HepG2 (cell line): ENCODE measurements around the gene RTEL1. TPM values are rescaled to one million over a fixed set of nuclear protein-coding genes. Genes with fewer than 3 reads are reported as not detected.

Experiments
- ATAC-seq: fragments of 200-7000 bp; cut with Tn5 transposase; 3 replicates; pipeline ENCODE4 v1.9.1; 2020; ENCODE audit warnings: mild to moderate bottlenecking, moderate library complexity
- BruUV-seq: library from RNA; stranded (reverse); fragments of 400-500 nt; replicated peaks from 2 replicates; lab custom pipeline; 2021; lab: Mats Ljungman, UMichigan
- CTCF ChIA-PET: fragments of 300-600 bp; formaldehyde crosslinking; extraction: SDS; loops from one replicate; lab custom pipeline; 2021; ENCODE audit warnings: low total read pairs, inconsistent platforms, low intra/inter-chr PET ratio; lab: Yijun Ruan, JAX
- POLR2A ChIA-PET: fragments of 350-600 bp; sonication (Branson Sonifier 250); formaldehyde crosslinking; loops from one replicate; lab custom pipeline; 2020; ENCODE audit warnings: antibody characterized with exemption, inconsistent platforms; lab: Yijun Ruan, JAX
- DNase-seq: peaks from one replicate; pipeline ENCODE4 v3.0.0-alpha.2; 2015; ENCODE audit warnings: low spot score
- FAIRE-seq: peaks from 3 replicates; lab custom pipeline; 2011; peaks lifted over from hg19 to GRCh38; lab: Jason Lieb, UNC
- H2AFZ ChIP-seq: one replicate; pipeline ENCODE4 v1.6.1; 2011; ENCODE audit warnings: low read length, inconsistent platforms
- H3K27ac ChIP-seq: fragments of 300-600 bp; 3 replicates; pipeline ENCODE4 v1.8.0; 2011; ENCODE audit warnings: mixed run types, mild to moderate bottlenecking, mixed read lengths, low read length, inconsistent platforms; ENCODE audit not compliant: insufficient read depth; ENCODE audit errors: extremely low read length
- H3K27me3 ChIP-seq, 2 experiments: fragments of 200-600 bp in 1 of 2; 2 replicates in 1 of 2; 3 replicates in 1 of 2; pipeline versions ENCODE4 v1.6.0 to v1.8.0; 2011; ENCODE audit warnings: low read length in 2 of 2, mild to moderate bottlenecking in 2 of 2, moderate library complexity in 2 of 2, inconsistent platforms in 1 of 2; ENCODE audit not compliant: insufficient read depth in 2 of 2, control insufficient read depth in 1 of 2
- H3K36me3 ChIP-seq, 2 experiments: fragments of 200-600 bp in 1 of 2; replicated peaks in 1 of 2; 2 replicates in 1 of 2; 3 replicates in 1 of 2; pipeline versions ENCODE4 v1.5.1 to v1.8.0; 2011; ENCODE audit warnings: low read length in 2 of 2, inconsistent platforms in 1 of 2; ENCODE audit not compliant: insufficient read depth in 2 of 2, control insufficient read depth in 1 of 2
- H3K4me1 ChIP-seq: 2 replicates; pipeline ENCODE4 v1.5.1; 2012; ENCODE audit warnings: low read length, inconsistent platforms; ENCODE audit not compliant: insufficient read depth
- H3K4me2 ChIP-seq: 2 replicates; pipeline ENCODE4 v1.6.0; 2011; ENCODE audit warnings: low read depth, low read length, inconsistent platforms
- H3K4me3 ChIP-seq, 3 experiments: fragments of 200-600 bp in 1 of 3; sonication (generic), shearing (Covaris generic) in 1 of 3; replicated peaks in 1 of 3; 2 replicates each; pipeline ENCODE4 v1.5.1; 2011 to 2016; ENCODE audit warnings: low read length in 3 of 3, inconsistent platforms in 2 of 3, low read depth in 2 of 3, mild to moderate bottlenecking in 2 of 3, control low read depth in 1 of 3, mixed read lengths in 1 of 3; ENCODE audit not compliant: insufficient read depth in 1 of 3
- H3K79me2 ChIP-seq: one replicate; pipeline ENCODE4 v1.6.1; 2011; ENCODE audit warnings: low read length, inconsistent platforms; ENCODE audit not compliant: insufficient read depth
- H3K9ac ChIP-seq: 2 replicates; pipeline ENCODE4 v1.6.0; 2011; ENCODE audit warnings: mild to moderate bottlenecking, low read depth, low read length, inconsistent platforms; ENCODE audit not compliant: insufficient read depth
- H3K9me3 ChIP-seq: 2 replicates; pipeline ENCODE4 v1.5.1; 2012; ENCODE audit warnings: mild to moderate bottlenecking, low read length
- H4K20me1 ChIP-seq: 2 replicates; pipeline ENCODE4 v1.6.0; 2011; ENCODE audit warnings: inconsistent platforms, mild to moderate bottlenecking, low read length, moderate library complexity; ENCODE audit not compliant: insufficient read depth
- ARID2 ChIP-seq: sonication (generic); formaldehyde crosslinking; IDR thresholded peaks from 2 replicates; pipeline ENCODE4 v1.8.1; 2022; ENCODE audit warnings: mild to moderate bottlenecking, missing genetic modification reagents, borderline replicate concordance
- KDM5B ChIP-seq: sonication (generic); formaldehyde crosslinking; IDR thresholded peaks from 2 replicates; pipeline ENCODE4 v1.4.0; 2020; ENCODE audit warnings: missing genetic modification reagents, mild to moderate bottlenecking, borderline replicate concordance
- PCBP1 ChIP-seq: fragments of 200-400 bp; formaldehyde crosslinking; IDR thresholded peaks from 2 replicates; pipeline ENCODE4 v1.6.1; 2017; ENCODE audit warnings: mild to moderate bottlenecking, low read depth, low read length, borderline replicate concordance
- ZIK1 ChIP-seq: sonication (generic); formaldehyde crosslinking; IDR thresholded peaks from 2 replicates; pipeline ENCODE4 v1.5.0; 2020; ENCODE audit warnings: mild to moderate bottlenecking, low read depth, missing genetic modification reagents, borderline replicate concordance
- ZNF235 ChIP-seq: sonication (generic); formaldehyde crosslinking; IDR thresholded peaks from 2 replicates; pipeline ENCODE4 v1.8.1; 2023; ENCODE audit warnings: mild to moderate bottlenecking, missing genetic modification reagents, borderline replicate concordance
- ZNF280B ChIP-seq: sonication (generic); formaldehyde crosslinking; IDR thresholded peaks from 2 replicates; pipeline ENCODE4 v1.5.0; 2020; ENCODE audit warnings: missing genetic modification reagents, mild to moderate bottlenecking, borderline replicate concordance
- ZNF317 ChIP-seq: sonication (generic); formaldehyde crosslinking; IDR thresholded peaks from 2 replicates; pipeline ENCODE4 v1.5.0; 2020; ENCODE audit warnings: mild to moderate bottlenecking, missing genetic modification reagents
- ZNF451 ChIP-seq: sonication (generic); formaldehyde crosslinking; IDR thresholded peaks from 2 replicates; pipeline ENCODE4 v1.5.0; 2020; ENCODE audit warnings: mild to moderate bottlenecking, missing genetic modification reagents
- WGBS: methylation state at CpG from one replicate; pipeline ENCODE4 v1.1.6; 2017; ENCODE audit warnings: low lambda C conversion rate; 5-methylcytosine and 5-hydroxymethylcytosine counted together
- in situ Hi-C: cut with HindIII; loops from 2 replicates; pipeline ENCODE4 v1.10.0; 2017; ENCODE audit warnings: low pct_unique_long_range_greater_than_20kb; ENCODE audit not compliant: extremely low pct_ligation_motif_present
- intact Hi-C: fragments of 100-400 bp; cut with micrococcal nuclease; formaldehyde crosslinking; loops from one replicate; pipeline ENCODE4 v1.10.0; 2022; ENCODE audit not compliant: unreplicated experiment
- polyA plus RNA-seq, 8 experiments: library from polyadenylated mRNA; depleted of rRNA in 3 of 8; stranded (reverse) in 7 of 8; unstranded in 1 of 8; fragments of >200 nt; fragmentation: Illumina TruSeq in 4 of 8; extraction: Trizol in 4 of 8; gene quantifications; 2 replicates each; pipeline versions ENCODE4 v1.2.1 to v1.2.3, GENCODE V29; 2011 to 2016; ENCODE audit warnings: low read depth in 4 of 8, missing spikeins in 1 of 8, mixed read lengths in 1 of 8; ENCODE audit not compliant: insufficient read depth in 1 of 8
- total RNA-seq, 5 experiments: library from RNA; depleted of rRNA; stranded (reverse); fragments of >200 nt; fragmentation: Illumina TruSeq; extraction: Trizol; gene quantifications; 2 replicates each; pipeline ENCODE4 v1.2.3, GENCODE V29; 2016; ENCODE audit warnings: low read depth in 1 of 5
- TF ChIP-seq, protein P1 (sequence below): sonication (generic); formaldehyde crosslinking; IDR thresholded peaks from 2 replicates; pipeline ENCODE4 v1.4.0; 2020; ENCODE audit warnings: missing genetic modification reagents, borderline replicate concordance

The RTEL1 gene
- total and polyA plus RNA-seq, 2 of the 13 experiments (the other 11 are each of a cell fraction or from before 2014, with no cell fraction given), result 21.8 to 36.4 TPM

- no peak overlapping the region for H3K9ac ChIP-seq
- ChIA-PET POLR2A (interaction anchor here (0.6 kb wide), 1 partner anchor 86 kb away, joined by 7 read pairs; no protein-coding TSS in a partner anchor), CTCF (no interaction called here)
- peaks cover 22% of the 10 kb centered on the region for H3K4me1 ChIP-seq
- no peaks in the 10 kb centered on the region for H4K20me1 ChIP-seq
- H3K4me2 ChIP-seq, result no peak overlapping the region
- no peak overlapping the region for H3K27ac ChIP-seq
- DNase-seq (no peak), FAIRE-seq (no peak), ATAC-seq (no peak)
- in situ Hi-C loops, result no loop called here
- no peak overlapping the region for H2AFZ ChIP-seq
- BruUV-seq, result no TSS peak
- WGBS, result 75% methylated on average over 15 of the region's 15 CpGs
- no peaks in the 10 kb centered on the region for H3K9me3 ChIP-seq
- H3K27me3 ChIP-seq, result no peaks in the 10 kb centered on the region; a peak in 1 of 5 replicates
- intact Hi-C loops, result no loop called here
- no peak overlapping the region for H3K4me3 ChIP-seq
- TF ChIP-seq ZIK1 (CRISPR knock-in tag) (no peak), ZNF451 (no peak), ZNF280B (CRISPR knock-in tag) (0 out of 2 replicates have a peak, but pooled peaks have one; percentile 33), ZNF317 (CRISPR knock-in tag) (0 out of 2 replicates have a peak, but pooled peaks have one; percentile 26)
- H3K36me3 ChIP-seq, result no peaks in the 10 kb centered on the region; a peak in 1 of 5 replicates
- no peaks in the 10 kb centered on the region for H3K79me2 ChIP-seq
These were observed 18.8 kb upstream of the RTEL1 start for GRCh38 chr20:63639093-63639975.

DNA sequence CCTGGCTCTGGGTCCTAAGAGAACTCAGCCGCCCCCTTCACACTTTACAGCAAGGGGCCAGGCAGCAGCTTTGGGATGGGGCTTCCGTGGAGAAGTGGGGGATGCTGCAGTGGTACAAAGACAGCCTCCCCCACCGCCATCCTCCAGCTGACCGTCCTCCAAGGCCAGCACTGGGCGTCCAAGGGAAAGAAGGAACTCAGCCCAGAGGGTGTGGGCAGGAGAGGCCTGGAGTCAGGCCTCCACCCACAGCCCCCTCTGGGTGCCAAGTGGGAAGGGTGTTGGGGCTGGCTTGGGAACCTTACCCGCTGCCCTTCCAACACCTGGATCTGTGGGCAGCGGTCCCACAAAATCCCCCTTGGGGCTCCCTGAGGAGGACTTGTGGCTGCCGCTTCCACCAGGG, 18.0 kb upstream of the RTEL1 start:
- no peak overlapping the region for H3K9ac ChIP-seq
- ChIA-PET CTCF (no interaction called here), POLR2A (no interaction called here)
- intact Hi-C loops (no loop called here), in situ Hi-C loops (no loop called here)
- H3K79me2 ChIP-seq, result no peaks in the 10 kb centered on the region
- no peaks in the 10 kb centered on the region for H4K20me1 ChIP-seq
- no peaks in the 10 kb centered on the region; a peak in 1 of 5 replicates for H3K27me3 ChIP-seq
- H3K9me3 ChIP-seq, result no peaks in the 10 kb centered on the region
- FAIRE-seq (no peak), DNase-seq (no peak), ATAC-seq (no peak)
- H3K4me1 ChIP-seq, result peaks cover 22% of the 10 kb centered on the region
- no peak overlapping the region for H2AFZ ChIP-seq
- no TSS peak for BruUV-seq
- 89% methylated on average over 5 of the region's 8 CpGs for WGBS
- no peak overlapping the region for H3K4me2 ChIP-seq
- no peaks in the 10 kb centered on the region; a peak in 1 of 5 replicates for H3K36me3 ChIP-seq
- no peak overlapping the region for H3K27ac ChIP-seq
- no peak overlapping the region for H3K4me3 ChIP-seq
- TF ChIP-seq, protein P1, sequence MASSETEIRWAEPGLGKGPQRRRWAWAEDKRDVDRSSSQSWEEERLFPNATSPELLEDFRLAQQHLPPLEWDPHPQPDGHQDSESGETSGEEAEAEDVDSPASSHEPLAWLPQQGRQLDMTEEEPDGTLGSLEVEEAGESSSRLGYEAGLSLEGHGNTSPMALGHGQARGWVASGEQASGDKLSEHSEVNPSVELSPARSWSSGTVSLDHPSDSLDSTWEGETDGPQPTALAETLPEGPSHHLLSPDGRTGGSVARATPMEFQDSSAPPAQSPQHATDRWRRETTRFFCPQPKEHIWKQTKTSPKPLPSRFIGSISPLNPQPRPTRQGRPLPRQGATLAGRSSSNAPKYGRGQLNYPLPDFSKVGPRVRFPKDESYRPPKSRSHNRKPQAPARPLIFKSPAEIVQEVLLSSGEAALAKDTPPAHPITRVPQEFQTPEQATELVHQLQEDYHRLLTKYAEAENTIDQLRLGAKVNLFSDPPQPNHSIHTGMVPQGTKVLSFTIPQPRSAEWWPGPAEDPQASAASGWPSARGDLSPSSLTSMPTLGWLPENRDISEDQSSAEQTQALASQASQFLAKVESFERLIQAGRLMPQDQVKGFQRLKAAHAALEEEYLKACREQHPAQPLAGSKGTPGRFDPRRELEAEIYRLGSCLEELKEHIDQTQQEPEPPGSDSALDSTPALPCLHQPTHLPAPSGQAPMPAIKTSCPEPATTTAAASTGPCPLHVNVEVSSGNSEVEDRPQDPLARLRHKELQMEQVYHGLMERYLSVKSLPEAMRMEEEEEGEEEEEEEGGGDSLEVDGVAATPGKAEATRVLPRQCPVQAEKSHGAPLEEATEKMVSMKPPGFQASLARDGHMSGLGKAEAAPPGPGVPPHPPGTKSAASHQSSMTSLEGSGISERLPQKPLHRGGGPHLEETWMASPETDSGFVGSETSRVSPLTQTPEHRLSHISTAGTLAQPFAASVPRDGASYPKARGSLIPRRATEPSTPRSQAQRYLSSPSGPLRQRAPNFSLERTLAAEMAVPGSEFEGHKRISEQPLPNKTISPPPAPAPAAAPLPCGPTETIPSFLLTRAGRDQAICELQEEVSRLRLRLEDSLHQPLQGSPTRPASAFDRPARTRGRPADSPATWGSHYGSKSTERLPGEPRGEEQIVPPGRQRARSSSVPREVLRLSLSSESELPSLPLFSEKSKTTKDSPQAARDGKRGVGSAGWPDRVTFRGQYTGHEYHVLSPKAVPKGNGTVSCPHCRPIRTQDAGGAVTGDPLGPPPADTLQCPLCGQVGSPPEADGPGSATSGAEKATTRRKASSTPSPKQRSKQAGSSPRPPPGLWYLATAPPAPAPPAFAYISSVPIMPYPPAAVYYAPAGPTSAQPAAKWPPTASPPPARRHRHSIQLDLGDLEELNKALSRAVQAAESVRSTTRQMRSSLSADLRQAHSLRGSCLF, result no peak
- no peak for TF ChIP-seq ZNF235 (CRISPR knock-in tag)
- no peak for TF ChIP-seq KDM5B
- TF ChIP-seq ARID2 (CRISPR knock-in tag), result no peak
- TF ChIP-seq PCBP1, result no peak
